HEK293 (cell line): ENCODE data around the gene SF3B2.

Source experiments
- CTCF ChIA-PET: fragments of 350-600 bp; formaldehyde crosslinking; extraction: SDS; loops from one replicate; lab custom pipeline; 2021; ENCODE audit warnings: antibody characterized with exemption; lab: Yijun Ruan, JAX
- POLR2A ChIA-PET: fragments of 300-600 bp; formaldehyde crosslinking; extraction: SDS; loops from one replicate; lab custom pipeline; 2020; ENCODE audit warnings: antibody characterized with exemption, inconsistent platforms; lab: Yijun Ruan, JAX
- H3K27ac ChIP-seq: fragments of 200-500 bp; sonication (Bioruptor generic); 2 replicates; pipeline ENCODE4 v1.5.1; 2014; ENCODE audit warnings: low read depth, low read length, control low read depth, inconsistent platforms; ENCODE audit errors: extremely low read depth
- H3K36me3 ChIP-seq, 2 experiments: fragments of 200-500 bp in 1 of 2; sonication (Bioruptor generic) in 1 of 2; 1 replicate in 1 of 2; 2 replicates in 1 of 2; pipeline ENCODE4 v1.5.1; 2014 to 2017; ENCODE audit warnings: inconsistent platforms in 2 of 2, low read length in 2 of 2; ENCODE audit not compliant: control insufficient read depth in 2 of 2, insufficient read depth in 1 of 2
- H3K4me1 ChIP-seq: fragments of 200-500 bp; sonication (Bioruptor generic); 2 replicates; pipeline ENCODE4 v1.5.1; 2014; ENCODE audit warnings: mild to moderate bottlenecking, low read length, inconsistent platforms; ENCODE audit not compliant: control insufficient read depth, insufficient read depth
- H3K4me3 ChIP-seq: 2 replicates; pipeline ENCODE4 v1.5.1; 2011; ENCODE audit warnings: low read depth, mild to moderate bottlenecking, control low read depth, low read length, moderate library complexity
- H3K9me3 ChIP-seq: fragments of 200-500 bp; sonication (Bioruptor generic); 2 replicates; pipeline ENCODE4 v1.5.1; 2014; ENCODE audit warnings: low read depth, low read length, inconsistent platforms; ENCODE audit not compliant: control insufficient read depth, insufficient read depth
- BCL11A ChIP-seq: fragments of 450-650 bp; formaldehyde crosslinking; IDR thresholded peaks from 2 replicates; pipeline ENCODE4 v1.5.1; 2016; ENCODE audit warnings: low read depth, missing biosample characterization, missing genetic modification characterization
- EGR2 ChIP-seq: fragments of 450-650 bp; formaldehyde crosslinking; IDR thresholded peaks from 2 replicates; pipeline ENCODE4 v1.5.1; 2016; ENCODE audit warnings: low read depth, missing biosample characterization, missing genetic modification characterization
- KLF17 ChIP-seq: fragments of 450-650 bp; formaldehyde crosslinking; IDR thresholded peaks from 2 replicates; pipeline ENCODE4 v1.5.1; 2016; ENCODE audit warnings: missing biosample characterization, missing genetic modification characterization
- PATZ1 ChIP-seq: fragments of 450-650 bp; formaldehyde crosslinking; IDR thresholded peaks from 2 replicates; pipeline ENCODE4 v1.5.1; 2016; ENCODE audit warnings: missing biosample characterization, missing genetic modification characterization
- REST ChIP-seq: fragments of 450-650 bp; formaldehyde crosslinking; IDR thresholded peaks from 2 replicates; pipeline ENCODE4 v1.5.1; 2016; ENCODE audit warnings: missing biosample characterization, missing genetic modification characterization
- ZFHX2 ChIP-seq: fragments of 450-650 bp; formaldehyde crosslinking; conservative IDR thresholded peaks from 2 replicates; pipeline ENCODE4 v1.5.1; 2016; ENCODE audit warnings: missing biosample characterization, missing genetic modification characterization
- ZFP3 ChIP-seq: fragments of 450-650 bp; formaldehyde crosslinking; IDR thresholded peaks from 2 replicates; pipeline ENCODE4 v1.5.1; 2016; ENCODE audit warnings: low read depth, missing biosample characterization, missing genetic modification characterization
- ZNF394 ChIP-seq: fragments of 450-650 bp; formaldehyde crosslinking; IDR thresholded peaks from 2 replicates; pipeline ENCODE4 v1.5.1; 2016; ENCODE audit warnings: missing biosample characterization, missing genetic modification characterization, mild to moderate bottlenecking, moderate library complexity, borderline replicate concordance
- ZNF423 ChIP-seq: fragments of 450-650 bp; formaldehyde crosslinking; IDR thresholded peaks from 2 replicates; pipeline ENCODE4 v1.5.1; 2016; ENCODE audit warnings: missing biosample characterization, missing genetic modification characterization
- ZNF501 ChIP-seq: fragments of 450-650 bp; formaldehyde crosslinking; IDR thresholded peaks from 2 replicates; pipeline ENCODE4 v1.5.1; 2016; ENCODE audit warnings: missing biosample characterization, missing genetic modification characterization
- ZNF561 ChIP-seq: fragments of 450-650 bp; IDR thresholded peaks from 2 replicates; pipeline ENCODE4 v1.5.1; 2018; ENCODE audit warnings: missing biosample characterization, missing genetic modification characterization, borderline replicate concordance
- ZNF792 ChIP-seq: fragments of 450-650 bp; formaldehyde crosslinking; IDR thresholded peaks from 2 replicates; pipeline ENCODE4 v1.5.1; 2016; ENCODE audit warnings: missing biosample characterization, missing genetic modification characterization

The SF3B2 gene

GRCh38 chr11:66052664-66052982 is 459 bp downstream of the SF3B2 start:
- no peak for TF ChIP-seq REST
- 0 out of 2 replicates have a peak, but pooled peaks have one; percentile 6 for TF ChIP-seq ZNF501 (tag by site-specific recombination)

GRCh38 chr11:66055021-66055420 is 2.9 kb downstream of the SF3B2 start:
- Histone ChIP-seq H3K36me3 (peaks cover 35 to 71% of the 10 kb centered on the region in 2 experiments), H3K4me1 (peaks cover 8% of the 10 kb centered on the region), H3K27ac (no peak overlapping the region), H3K4me3 (no peak overlapping the region), H3K9me3 (no peaks in the 10 kb centered on the region)
- ChIA-PET POLR2A (interaction anchor here (1.1 kb wide), 1 partner anchor 9 kb away, joined by 4 read pairs; no protein-coding TSS in a partner anchor), CTCF (interaction anchor here (0.5 to 2.3 kb wide), 3 partner anchors 10 to 70 kb away, joined by 3 to 20 read pairs (median 15); no protein-coding TSS in a partner anchor)
- no peak for TF ChIP-seq ZNF792 (tag by site-specific recombination)
- TF ChIP-seq ZFHX2: peak; percentile 53; the same call in 1 of the 2 replicates
- TF ChIP-seq ZNF423 (tag by site-specific recombination): no peak
- TF ChIP-seq ZNF394 (tag by site-specific recombination): no peak
- TF ChIP-seq KLF17 (tag by site-specific recombination): no peak
- no peak for TF ChIP-seq PATZ1 (tag by site-specific recombination)
- TF ChIP-seq ZFP3 (tag by site-specific recombination): no peak

More at GRCh38 chr11:66052664-66052982, 459 bp downstream of the SF3B2 start:
- ChIA-PET POLR2A (interaction anchor here (0.5 to 2.1 kb wide), 12 partner anchors 8 to 414 kb away, joined by 3 to 6 read pairs (median 4); partner anchors contain the start of gene PELI3), CTCF (interaction anchor here (0.5 to 4.7 kb wide), 10 partner anchors 8 to 512 kb away, joined by 3 to 36 read pairs (median 4); partner anchors contain the start of gene CATSPER1)
- H3K9me3 ChIP-seq: no peaks in the 10 kb centered on the region
- H3K4me1 ChIP-seq: peaks cover 8% of the 10 kb centered on the region
- H3K27ac ChIP-seq: peak overlapping the region; percentile 71
- H3K36me3 ChIP-seq: peaks cover 23 to 48% of the 10 kb centered on the region in 2 experiments
- H3K4me3 ChIP-seq: peak overlapping the region; percentile 90

- ChIA-PET CTCF (interaction anchor here (1.2 to 2.3 kb wide), 3 partner anchors 9 to 12 kb away, joined by 4 to 20 read pairs (median 15); no protein-coding TSS in a partner anchor), POLR2A (interaction anchor here (0.6 to 0.9 kb wide), 3 partner anchors 14 to 435 kb away, joined by 3 to 7 read pairs (median 3); no protein-coding TSS in a partner anchor)
- Histone ChIP-seq H3K27ac (no peak overlapping the region), H3K36me3 (peaks cover 42 to 86% of the 10 kb centered on the region in 2 experiments), H3K4me1 (no peaks in the 10 kb centered on the region; the same call in 1 of the 2 replicates), H3K9me3 (no peaks in the 10 kb centered on the region), H3K4me3 (no peak overlapping the region)
- TF ChIP-seq BCL11A (tag by site-specific recombination): no peak
- no peak for TF ChIP-seq ZNF561 (tag by site-specific recombination)
- TF ChIP-seq EGR2 (tag by site-specific recombination): peak; percentile 33; the same call in 1 of the 2 replicates
Measured at GRCh38 chr11:66056501-66056900, 4.3 kb downstream of the SF3B2 start.
